Tibial nerve (tissue), 4 donors: ENCODE data around the gene SRPK1. TPM values are rescaled to one million over a fixed set of nuclear protein-coding genes. Genes with fewer than 3 reads are reported as not detected.
A peak's percentile ranks its signal among the peaks of the same experiment; 100 is the strongest.
"Not testable (repeated sequence)": the region's sequence is repeated elsewhere in the genome, so short reads cannot be mapped to it uniquely, and the experiment has no call there.

Source experiments
- DNase-seq, 2 donors: peaks; one replicate each; pipeline ENCODE4 v3.0.0-alpha.2; 2019; ENCODE audit warnings: low spot score in 2 of 2
- H3K27ac ChIP-seq, 4 donors: fragments of 200-600 bp; sonication (generic) in 3 of 4; one replicate each; pipeline ENCODE4 v1.5.1; 2017 to 2019; ENCODE audit warnings: mild to moderate bottlenecking in 1 of 4
- H3K27me3 ChIP-seq, 2 donors: fragments of 200-600 bp; sonication (generic) in 1 of 2; one replicate each; pipeline versions ENCODE4 v1.5.1 to v1.6.0; 2017 to 2019
- H3K36me3 ChIP-seq, 3 donors: fragments of 200-600 bp; sonication (generic); one replicate each; pipeline ENCODE4 v1.5.1; 2018 to 2019
- H3K4me1 ChIP-seq, 4 donors: fragments of 200-600 bp; sonication (generic) in 3 of 4; one replicate each; pipeline ENCODE4 v1.5.1; 2017 to 2019
- H3K4me3 ChIP-seq, 4 donors: fragments of 200-600 bp; sonication (generic) in 3 of 4; one replicate each; pipeline ENCODE4 v1.5.1; 2017 to 2019; ENCODE audit warnings: mild to moderate bottlenecking in 1 of 4, moderate library complexity in 1 of 4
- H3K9me3 ChIP-seq, 4 donors: fragments of 200-600 bp; sonication (generic) in 3 of 4; one replicate each; pipeline ENCODE4 v1.5.1; 2017 to 2019
- EP300 ChIP-seq, 2 donors: sonication (generic); formaldehyde crosslinking; IDR thresholded peaks; one replicate each; pipeline ENCODE4 v1.6.1; 2017; ENCODE audit warnings: antibody characterized with exemption in 2 of 2, mild to moderate bottlenecking in 1 of 2
- POLR2A ChIP-seq, 2 donors: fragments of 450-650 bp; IDR thresholded peaks; one replicate each; pipeline ENCODE4 v1.6.1; 2017; ENCODE audit warnings: antibody characterized with exemption in 2 of 2, mild to moderate bottlenecking in 2 of 2, moderate library complexity in 2 of 2
- WGBS, 2 donors: methylation state at CpG; one replicate each; pipeline ENCODE4 v1.1.5; 2018; 5-methylcytosine and 5-hydroxymethylcytosine counted together
- total RNA-seq, 4 donors: library from RNA; depleted of rRNA; stranded (reverse); fragments of >200 nt; gene quantifications; one replicate each; pipeline ENCODE4 v1.1.0, GENCODE V29; 2016
- TF ChIP-seq, protein P1 (sequence below), 5 experiments: fragments of 200-600 bp in 3 of 5; fragments of 450-650 bp in 2 of 5; sonication (generic) in 3 of 5; IDR thresholded peaks; one replicate each; pipeline ENCODE4 v1.5.1; 2016 to 2019; ENCODE audit warnings: antibody characterized with exemption in 5 of 5, mild to moderate bottlenecking in 3 of 5, moderate library complexity in 2 of 5

The SRPK1 gene
- total RNA-seq, 4 donors from 2014 or later, result 23.2 to 48.0 (median 40.2) TPM

DNA sequence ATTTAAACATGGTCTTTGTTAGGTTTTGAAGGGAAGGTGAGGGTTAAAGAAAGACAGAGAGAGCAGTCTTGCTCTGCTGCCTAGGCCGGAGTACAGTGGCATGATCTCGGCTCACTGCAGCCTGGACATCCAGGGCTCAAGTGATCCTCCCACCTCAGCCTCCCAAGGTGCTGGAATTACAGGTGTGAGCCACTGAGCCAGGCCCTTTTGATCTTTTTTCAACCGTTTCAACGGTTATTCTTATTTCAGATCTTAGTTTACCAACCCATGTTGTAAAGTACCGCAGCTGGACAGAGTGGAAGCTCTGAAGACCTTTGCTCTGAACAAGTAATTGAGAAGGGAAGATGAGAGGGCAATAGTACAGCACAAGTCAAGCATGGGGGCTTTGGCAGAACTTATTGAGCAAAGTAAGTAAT lies 1.2 kb upstream of the SRPK1 start:
- H3K9me3 ChIP-seq, result no peaks in the 10 kb centered on the region
- DNase-seq, result no peak
- TF ChIP-seq POLR2A (IDR thresholded peaks at IDR 0.05) (no peak), EP300 (IDR thresholded peaks at IDR 0.05) (no peak)
- TF ChIP-seq, protein P1, sequence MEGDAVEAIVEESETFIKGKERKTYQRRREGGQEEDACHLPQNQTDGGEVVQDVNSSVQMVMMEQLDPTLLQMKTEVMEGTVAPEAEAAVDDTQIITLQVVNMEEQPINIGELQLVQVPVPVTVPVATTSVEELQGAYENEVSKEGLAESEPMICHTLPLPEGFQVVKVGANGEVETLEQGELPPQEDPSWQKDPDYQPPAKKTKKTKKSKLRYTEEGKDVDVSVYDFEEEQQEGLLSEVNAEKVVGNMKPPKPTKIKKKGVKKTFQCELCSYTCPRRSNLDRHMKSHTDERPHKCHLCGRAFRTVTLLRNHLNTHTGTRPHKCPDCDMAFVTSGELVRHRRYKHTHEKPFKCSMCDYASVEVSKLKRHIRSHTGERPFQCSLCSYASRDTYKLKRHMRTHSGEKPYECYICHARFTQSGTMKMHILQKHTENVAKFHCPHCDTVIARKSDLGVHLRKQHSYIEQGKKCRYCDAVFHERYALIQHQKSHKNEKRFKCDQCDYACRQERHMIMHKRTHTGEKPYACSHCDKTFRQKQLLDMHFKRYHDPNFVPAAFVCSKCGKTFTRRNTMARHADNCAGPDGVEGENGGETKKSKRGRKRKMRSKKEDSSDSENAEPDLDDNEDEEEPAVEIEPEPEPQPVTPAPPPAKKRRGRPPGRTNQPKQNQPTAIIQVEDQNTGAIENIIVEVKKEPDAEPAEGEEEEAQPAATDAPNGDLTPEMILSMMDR (IDR thresholded peaks at IDR 0.05), result no peak
- H3K27me3 ChIP-seq, result no peaks in the 10 kb centered on the region
- H3K4me1 ChIP-seq, result peaks cover 0 to 34% (median 16%) of the 10 kb centered on the region in 4 donors
- no peak overlapping the region for H3K4me3 ChIP-seq
- H3K36me3 ChIP-seq, result no peaks in the 10 kb centered on the region
- H3K27ac ChIP-seq, result no peak overlapping the region
- 64 to 65% methylated on average over 5 of the region's 5 CpGs for WGBS, 2 donors

DNA sequence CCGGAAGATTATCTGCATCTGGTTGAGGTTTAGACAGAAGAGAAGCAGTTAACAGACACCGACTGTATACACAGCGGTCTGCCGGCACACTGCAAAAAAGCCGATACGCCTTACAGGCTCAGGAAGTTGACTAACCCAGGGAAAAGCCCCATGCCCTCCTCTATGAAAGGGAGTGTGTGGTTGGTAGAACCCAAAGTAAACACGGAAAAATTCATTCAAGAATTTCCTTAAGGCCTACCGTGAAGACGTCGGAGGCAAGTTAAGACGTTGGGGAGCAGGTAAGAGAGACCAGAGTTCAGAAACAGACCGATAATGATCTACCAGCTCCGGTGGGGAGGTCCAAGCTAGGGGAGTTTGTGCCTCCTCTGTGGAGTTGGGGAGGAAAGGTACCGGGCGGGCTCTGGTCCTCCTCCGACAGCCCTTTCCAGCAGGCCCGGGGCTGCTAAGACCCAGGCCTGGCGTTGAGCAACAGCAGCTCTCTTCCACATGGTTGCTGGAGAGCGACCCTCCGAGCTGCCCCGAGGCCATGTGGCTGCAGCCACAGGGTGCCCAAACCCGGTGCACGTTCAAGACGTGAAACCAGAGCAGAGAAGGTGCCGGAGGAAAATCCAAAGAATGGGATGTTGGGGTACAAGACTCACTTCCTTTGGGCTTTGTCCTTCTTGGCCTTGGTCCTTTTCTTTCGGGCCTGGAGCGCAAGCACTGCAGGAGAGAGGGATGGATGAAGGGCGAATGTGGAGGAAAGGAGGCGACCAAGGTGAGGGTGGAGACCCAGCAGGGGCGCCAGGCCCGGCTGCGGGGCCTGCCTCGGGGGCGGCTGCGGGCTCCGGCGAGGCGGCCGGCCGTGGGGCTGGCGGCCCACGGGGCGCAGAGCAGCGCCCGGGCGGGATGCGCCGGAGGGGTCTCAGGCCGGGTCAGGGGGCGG lies 809 bp downstream of the SRPK1 start:
- H3K9me3 ChIP-seq, result no peaks in the 10 kb centered on the region
- no peaks in the 10 kb centered on the region for H3K27me3 ChIP-seq
- H3K36me3 ChIP-seq, result peaks cover 0 to 5% (median 0%) of the 10 kb centered on the region in 3 donors
- DNase-seq, result no peak
- no peak for TF ChIP-seq EP300 (IDR thresholded peaks at IDR 0.05)
- TF ChIP-seq POLR2A (IDR thresholded peaks at IDR 0.05), result no peak
- TF ChIP-seq, protein P1 (IDR thresholded peaks at IDR 0.05), result no peak
- H3K4me3 ChIP-seq, result peak overlapping the region; percentile 75 to 97 (median 92)
- H3K4me1 ChIP-seq, result peaks cover 0 to 34% (median 16%) of the 10 kb centered on the region in 4 donors
- 2 to 3% methylated on average over 31 to 42 of the region's 50 CpGs for WGBS, 2 donors
- peak overlapping the region; percentile 62 to 91 (median 84) for H3K27ac ChIP-seq

DNA sequence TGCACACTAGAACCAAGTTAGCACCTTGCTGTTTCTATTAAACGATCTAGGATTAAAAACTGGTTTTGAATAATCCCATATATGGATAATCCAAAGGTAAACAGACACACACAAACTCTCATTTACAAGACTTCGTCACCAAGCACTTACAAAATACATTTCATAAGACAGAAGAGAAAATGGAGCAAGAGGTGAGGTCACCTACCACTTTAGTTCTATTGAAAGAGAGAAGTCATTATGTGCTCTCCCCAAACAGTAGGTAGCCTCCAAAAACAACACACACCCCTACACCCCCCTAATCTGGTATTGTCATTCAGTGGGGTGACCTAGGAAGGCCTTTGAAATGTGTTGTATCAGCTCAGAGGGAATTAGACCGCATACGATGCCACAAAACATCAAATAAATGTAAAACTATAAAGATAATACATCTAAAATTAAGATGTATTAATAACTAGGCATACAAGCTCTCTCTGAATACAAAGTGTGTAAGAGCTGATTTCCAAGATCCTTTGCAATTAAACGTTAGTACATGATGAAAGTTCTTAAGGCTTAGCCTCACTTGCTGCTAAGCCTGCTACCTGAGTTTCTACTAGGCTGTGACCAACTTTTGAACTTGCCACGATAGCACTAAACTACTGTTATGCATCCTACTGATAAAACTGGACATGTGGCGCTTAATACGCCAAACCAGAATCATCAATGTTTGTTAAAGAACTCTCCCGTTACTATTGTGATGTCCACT lies 1.6 kb downstream of the SRPK1 start:
- H3K27ac ChIP-seq, result peak overlapping the region in 3 of 4 donors; percentile 37 to 91 (median 87)
- peak overlapping the region; percentile 75 to 97 (median 92) for H3K4me3 ChIP-seq
- peaks cover 0 to 34% (median 16%) of the 10 kb centered on the region in 4 donors for H3K4me1 ChIP-seq
- no peaks in the 10 kb centered on the region for H3K27me3 ChIP-seq
- no peaks in the 10 kb centered on the region for H3K9me3 ChIP-seq
- 35 to 40% methylated on average over 9 of the region's 9 CpGs for WGBS, 2 donors
- H3K36me3 ChIP-seq, result peaks cover 0 to 7% (median 0%) of the 10 kb centered on the region in 3 donors
- TF ChIP-seq, protein P1 (IDR thresholded peaks at IDR 0.05), result no peak
- TF ChIP-seq EP300 (IDR thresholded peaks at IDR 0.05), result no peak
- TF ChIP-seq POLR2A (IDR thresholded peaks at IDR 0.05), result no peak
- no peak for DNase-seq

- H3K27me3 ChIP-seq, DNase-seq, H3K27ac ChIP-seq, H3K4me3 ChIP-seq, H3K9me3 ChIP-seq: not testable (repeated sequence)
- Histone ChIP-seq H3K36me3 (peaks cover 0 to 22% (median 0%) of the 10 kb centered on the region in 3 donors), H3K4me1 (peaks cover 0 to 31% (median 15%) of the 10 kb centered on the region in 4 donors)
- WGBS, 2 donors, result 84 to 88% methylated on average over 6 of the region's 6 CpGs
Measured at GRCh38 chr6:35916893-35917292, 4.0 kb downstream of the SRPK1 start.

DNA sequence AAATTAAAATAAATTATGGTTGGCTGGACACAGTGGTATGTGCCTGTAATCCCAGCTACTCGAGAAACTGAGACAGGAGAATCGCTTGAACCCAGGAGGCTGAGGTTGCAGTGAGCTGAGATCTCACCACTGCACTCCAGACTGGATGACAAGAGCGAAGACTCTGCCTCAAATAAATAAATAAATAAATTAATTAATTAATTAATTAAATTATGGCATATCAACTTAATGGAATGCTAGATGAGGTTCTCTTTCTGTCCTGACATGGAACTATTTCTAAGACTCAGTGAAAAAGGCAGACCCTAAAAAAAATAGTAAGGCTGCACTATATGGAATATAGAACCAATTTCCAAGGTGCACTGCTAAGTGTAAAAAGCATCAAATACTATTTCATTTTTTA lies 4.8 kb downstream of the SRPK1 start:
- Histone ChIP-seq H3K36me3 (peaks cover 0 to 26% (median 0%) of the 10 kb centered on the region in 3 donors), H3K9me3 (peaks cover 0 to 1% (median 0%) of the 10 kb centered on the region in 4 donors), H3K27ac (no peak overlapping the region), H3K4me1 (peaks cover 0 to 25% (median 11%) of the 10 kb centered on the region in 4 donors), H3K27me3 (no peaks in the 10 kb centered on the region), H3K4me3 (no peak overlapping the region)
- TF ChIP-seq POLR2A (IDR thresholded peaks at IDR 0.05) (no peak), EP300 (IDR thresholded peaks at IDR 0.05) (no peak)
- TF ChIP-seq, protein P1 (IDR thresholded peaks at IDR 0.05), result no peak
- WGBS, 2 donors, result 94 to 97% methylated on average over 3 of the region's 3 CpGs
- DNase-seq, result no peak
